ENCODE results near the gene LDHA. TPM values are rescaled to one million over a fixed set of nuclear protein-coding genes. Genes with fewer than 3 reads are reported as not detected.
A peak's percentile ranks its signal among the peaks of the same experiment; 100 is the strongest.

LDHA gene
- polyA plus RNA-seq, 2 of the 4 experiments (the other 2 are of a cell fraction) = 2,571 to 4,418 TPM

- ChIA-PET CTCF (interaction anchor here (0.6 to 0.7 kb wide), 2 partner anchors 323 to 338 kb away, joined by 3 to 5 read pairs; no protein-coding TSS in a partner anchor), POLR2A (no interaction called here)
Measured at GRCh38 chr11:18375941-18376340, 18.4 kb upstream of the LDHA start.

DNA sequence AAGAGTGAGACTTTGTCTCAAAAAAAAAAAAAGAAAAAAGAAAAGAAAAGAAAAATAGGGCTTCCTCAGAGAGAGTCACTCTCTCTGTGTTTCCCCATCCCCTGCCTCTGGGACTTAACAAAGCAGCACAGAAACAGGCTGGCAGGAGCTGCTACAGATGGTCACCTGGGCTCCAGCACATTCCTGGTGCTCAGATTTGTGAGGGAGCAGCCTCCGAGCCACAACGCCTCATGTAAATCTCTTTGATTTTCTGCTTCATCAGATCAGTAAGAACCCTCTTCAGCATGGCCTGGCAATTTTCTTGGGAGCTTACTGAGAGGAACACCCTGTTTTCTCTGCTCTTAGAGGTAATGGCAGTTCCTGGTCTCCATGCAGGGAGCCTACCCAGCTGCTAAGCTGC is 15.2 kb upstream of the LDHA start:
- whole genome bisulfite sequencing (ENCODE audit: missing lambda C conversion rate) = 68% methylated on average over 2 of the region's 2 CpGs
- no peak for FAIRE-seq
- ATAC-seq = no peak
- no peak overlapping the region for H3K4me2 ChIP-seq
- POLR2A ChIA-PET = no interaction called here
- TF ChIP-seq POLR2AphosphoS2 (conservative IDR thresholded peaks at IDR 0.05; ENCODE audit: low read length) = no peak
- TF ChIP-seq RCOR1 (IDR thresholded peaks at IDR 0.05; ENCODE audit: low read depth, low read length) = no peak
- no peak for TF ChIP-seq HEYL (CRISPR knock-in tag; IDR thresholded peaks at IDR 0.05)
- TF ChIP-seq HMGXB4 (CRISPR knock-in tag; IDR thresholded peaks at IDR 0.05; ENCODE audit: borderline replicate concordance) = no peak
- TF ChIP-seq RAD21 (conservative IDR thresholded peaks at IDR 0.05 in 1 of 2, IDR thresholded peaks at IDR 0.05 in 1 of 2) = no peak
- TF ChIP-seq HDAC2 (IDR thresholded peaks at IDR 0.05) = no peak
- TF ChIP-seq, protein P1, sequence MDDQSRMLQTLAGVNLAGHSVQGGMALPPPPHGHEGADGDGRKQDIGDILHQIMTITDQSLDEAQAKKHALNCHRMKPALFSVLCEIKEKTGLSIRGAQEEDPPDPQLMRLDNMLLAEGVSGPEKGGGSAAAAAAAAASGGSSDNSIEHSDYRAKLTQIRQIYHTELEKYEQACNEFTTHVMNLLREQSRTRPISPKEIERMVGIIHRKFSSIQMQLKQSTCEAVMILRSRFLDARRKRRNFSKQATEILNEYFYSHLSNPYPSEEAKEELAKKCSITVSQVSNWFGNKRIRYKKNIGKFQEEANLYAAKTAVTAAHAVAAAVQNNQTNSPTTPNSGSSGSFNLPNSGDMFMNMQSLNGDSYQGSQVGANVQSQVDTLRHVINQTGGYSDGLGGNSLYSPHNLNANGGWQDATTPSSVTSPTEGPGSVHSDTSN (IDR thresholded peaks at IDR 0.05) = no peak
- CTCF ChIA-PET = no interaction called here
- H3K27ac ChIP-seq = peak overlapping the region in 1 of 2 experiments; percentile 68; a peak in 3 of 6 replicates
- peaks cover 21% of the 10 kb centered on the region for H3K4me1 ChIP-seq
- no peaks in the 10 kb centered on the region for H3K9me3 ChIP-seq
- no peak overlapping the region for H3K4me3 ChIP-seq
- DNase-seq (ENCODE audit: low read depth in 1 of 2, low spot score in 1 of 2) = no peak

More at GRCh38 chr11:18375941-18376340, 18.4 kb upstream of the LDHA start:
- Histone ChIP-seq H3K27ac (no peak overlapping the region), H3K4me1 (no peaks in the 10 kb centered on the region), H3K4me2 (no peak overlapping the region), H3K4me3 (no peak overlapping the region), H3K9me3 (no peaks in the 10 kb centered on the region)
- ATAC-seq (no peak), FAIRE-seq (no peak), DNase-seq (ENCODE audit: low read depth in 1 of 2, low spot score in 1 of 2) (no peak)
- TF ChIP-seq USF2 (IDR thresholded peaks at IDR 0.05) (no peak), TFCP2L1 (CRISPR knock-in tag; IDR thresholded peaks at IDR 0.05) (no peak), FOSB (CRISPR knock-in tag; IDR thresholded peaks at IDR 0.05) (no peak), POLR2A (IDR thresholded peaks at IDR 0.05; ENCODE audit: low read length) (no peak), TP53 (CRISPR knock-in tag; IDR thresholded peaks at IDR 0.05) (no peak), KDM5A (IDR thresholded peaks at IDR 0.05) (no peak), JUNB (IDR thresholded peaks at IDR 0.05) (no peak), KDM1A (IDR thresholded peaks at IDR 0.05; ENCODE audit: low read depth) (no peak), EP300 (IDR thresholded peaks at IDR 0.05) (no peak), MYC (IDR thresholded peaks at IDR 0.05; ENCODE audit: borderline replicate concordance, low read length) (no peak), RFX5 (IDR thresholded peaks at IDR 0.05) (no peak), JUN (IDR thresholded peaks at IDR 0.05) (no peak), HEYL (CRISPR knock-in tag; IDR thresholded peaks at IDR 0.05) (no peak), FOSL2 (IDR thresholded peaks at IDR 0.05) (no peak), FOSL2 (CRISPR knock-in tag; IDR thresholded peaks at IDR 0.05) (no peak), CBX2 (IDR thresholded peaks at IDR 0.05; ENCODE audit: borderline replicate concordance, low read depth) (no peak), GATA3 (IDR thresholded peaks at IDR 0.05; ENCODE audit: borderline replicate concordance) (no peak)
- TF ChIP-seq, protein P2, sequence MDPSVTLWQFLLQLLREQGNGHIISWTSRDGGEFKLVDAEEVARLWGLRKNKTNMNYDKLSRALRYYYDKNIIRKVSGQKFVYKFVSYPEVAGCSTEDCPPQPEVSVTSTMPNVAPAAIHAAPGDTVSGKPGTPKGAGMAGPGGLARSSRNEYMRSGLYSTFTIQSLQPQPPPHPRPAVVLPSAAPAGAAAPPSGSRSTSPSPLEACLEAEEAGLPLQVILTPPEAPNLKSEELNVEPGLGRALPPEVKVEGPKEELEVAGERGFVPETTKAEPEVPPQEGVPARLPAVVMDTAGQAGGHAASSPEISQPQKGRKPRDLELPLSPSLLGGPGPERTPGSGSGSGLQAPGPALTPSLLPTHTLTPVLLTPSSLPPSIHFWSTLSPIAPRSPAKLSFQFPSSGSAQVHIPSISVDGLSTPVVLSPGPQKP (IDR thresholded peaks at IDR 0.05; ENCODE audit: low read depth, low read length) = no peak
- TF ChIP-seq, protein P3, sequence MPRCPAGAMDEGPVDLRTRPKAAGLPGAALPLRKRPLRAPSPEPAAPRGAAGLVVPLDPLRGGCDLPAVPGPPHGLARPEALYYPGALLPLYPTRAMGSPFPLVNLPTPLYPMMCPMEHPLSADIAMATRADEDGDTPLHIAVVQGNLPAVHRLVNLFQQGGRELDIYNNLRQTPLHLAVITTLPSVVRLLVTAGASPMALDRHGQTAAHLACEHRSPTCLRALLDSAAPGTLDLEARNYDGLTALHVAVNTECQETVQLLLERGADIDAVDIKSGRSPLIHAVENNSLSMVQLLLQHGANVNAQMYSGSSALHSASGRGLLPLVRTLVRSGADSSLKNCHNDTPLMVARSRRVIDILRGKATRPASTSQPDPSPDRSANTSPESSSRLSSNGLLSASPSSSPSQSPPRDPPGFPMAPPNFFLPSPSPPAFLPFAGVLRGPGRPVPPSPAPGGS (IDR thresholded peaks at IDR 0.05) = no peak
- TF ChIP-seq, protein P1 (IDR thresholded peaks at IDR 0.05) = no peak
- WGBS (ENCODE audit: missing lambda C conversion rate) = 90% methylated on average over 1 of the region's 1 CpG

Data from A549 (cell line).